K562 (cell line): ENCODE results near the gene HOXB8. TPM values are rescaled to one million over a fixed set of nuclear protein-coding genes. Genes with fewer than 3 reads are reported as not detected.
A peak's percentile ranks its signal among the peaks of the same experiment; 100 is the strongest.

Experiments used
- ATF7 ChIP-seq: fragments of 450-650 bp; IDR thresholded peaks from 2 replicates; pipeline ENCODE4 v1.7.1; 2014; ENCODE audit warnings: mild to moderate bottlenecking, moderate library complexity
- CCAR2 ChIP-seq: fragments of 200-400 bp; formaldehyde crosslinking; IDR thresholded peaks from 2 replicates; pipeline ENCODE4 v1.6.1; 2017; ENCODE audit warnings: mild to moderate bottlenecking, low read depth, low read length
- CREBBP ChIP-seq: IDR thresholded peaks from one replicate; pipeline ENCODE4 v1.6.1; 2012; ENCODE audit warnings: low read depth, mild to moderate bottlenecking, control low read depth, inconsistent platforms, low read length
- DPF2 ChIP-seq: fragments of 450-650 bp; IDR thresholded peaks from 2 replicates; pipeline ENCODE4 v1.6.1; 2016
- ELF1 ChIP-seq: fragments of 200-800 bp; sonication (Bioruptor generic); IDR thresholded peaks from 2 replicates; pipeline ENCODE4 v1.6.1; 2016; ENCODE audit warnings: missing genetic modification characterization, missing compliant biosample characterization
- ETV5 ChIP-seq: sonication (generic); formaldehyde crosslinking; IDR thresholded peaks from 2 replicates; pipeline ENCODE4 v1.4.0; 2020; ENCODE audit warnings: low read depth, mild to moderate bottlenecking, missing genetic modification reagents
- FOXP1 ChIP-seq: sonication (generic); formaldehyde crosslinking; IDR thresholded peaks from 2 replicates; pipeline ENCODE4 v1.8.0; 2022; ENCODE audit warnings: mild to moderate bottlenecking, missing genetic modification reagents
- HMG20B ChIP-seq: fragments of 250-450 bp; sonication (Bioruptor Pico); IDR thresholded peaks from 2 replicates; pipeline ENCODE4 v1.5.0; 2021; ENCODE audit warnings: mild to moderate bottlenecking
- HOXB6 ChIP-seq: fragments of 250-450 bp; sonication (Bioruptor Pico); IDR thresholded peaks from 2 replicates; pipeline ENCODE4 v1.5.1; 2022; ENCODE audit warnings: mild to moderate bottlenecking, borderline replicate concordance
- MTA3 ChIP-seq: fragments of 450-650 bp; formaldehyde crosslinking; IDR thresholded peaks from 2 replicates; pipeline ENCODE4 v1.6.1; 2017; ENCODE audit warnings: mild to moderate bottlenecking, borderline replicate concordance
- RBFOX2 ChIP-seq: fragments of 200-400 bp; formaldehyde crosslinking; IDR thresholded peaks from 2 replicates; pipeline ENCODE4 v1.6.1; 2017; ENCODE audit warnings: low read depth, mild to moderate bottlenecking, low read length, moderate library complexity
- SIX5 ChIP-seq, 2 experiments: IDR thresholded peaks; 2 replicates each; pipeline ENCODE4 v1.6.1; 2011; ENCODE audit warnings: low read length in 2 of 2, borderline replicate concordance in 1 of 2, low read depth in 1 of 2, mild to moderate bottlenecking in 1 of 2, moderate library complexity in 1 of 2; ENCODE audit not compliant: insufficient read depth in 1 of 2
- SMAD4 ChIP-seq: fragments of 250-450 bp; sonication (Bioruptor Pico); conservative IDR thresholded peaks from 2 replicates; pipeline ENCODE4 v1.8.0; 2021; ENCODE audit warnings: inconsistent platforms, mild to moderate bottlenecking, moderate library complexity
- SMARCB1 ChIP-seq: IDR thresholded peaks from 2 replicates; pipeline ENCODE4 v1.6.1; 2011; ENCODE audit warnings: improper control_type of control experiment, low read depth; ENCODE audit not compliant: insufficient read length
- TGIF2 ChIP-seq: sonication (generic); formaldehyde crosslinking; IDR thresholded peaks from 2 replicates; pipeline ENCODE4 v1.8.1; 2022; ENCODE audit warnings: mild to moderate bottlenecking, missing genetic modification reagents, moderate library complexity
- TOE1 ChIP-seq, 2 experiments: fragments of 450-650 bp in 1 of 2; sonication (generic) in 1 of 2; formaldehyde crosslinking in 1 of 2; IDR thresholded peaks; 2 replicates each; pipeline versions ENCODE4 v1.7.1 to v1.8.0; 2016 to 2022; ENCODE audit warnings: borderline replicate concordance in 2 of 2, mild to moderate bottlenecking in 2 of 2, antibody characterized with exemption in 1 of 2, inconsistent platforms in 1 of 2, low read depth in 1 of 2, missing genetic modification reagents in 1 of 2, moderate library complexity in 1 of 2
- TRIM24 ChIP-seq, 2 experiments: fragments of 450-650 bp; IDR thresholded peaks; 2 replicates each; pipeline ENCODE4 v1.6.1; 2016
- U2AF2 ChIP-seq: fragments of 200-400 bp; formaldehyde crosslinking; optimal IDR thresholded peaks from 2 replicates; pipeline ENCODE3; 2017; ENCODE audit warnings: low read depth, mild to moderate bottlenecking, low read length
- ZNF232 ChIP-seq: sonication (generic); formaldehyde crosslinking; IDR thresholded peaks from 2 replicates; pipeline ENCODE4 v1.8.0; 2022; ENCODE audit warnings: mild to moderate bottlenecking, missing genetic modification reagents
- ZNF263 ChIP-seq: sonication (generic); formaldehyde crosslinking; IDR thresholded peaks from 2 replicates; pipeline ENCODE4 v1.8.0; 2022; ENCODE audit warnings: mild to moderate bottlenecking, missing genetic modification reagents, borderline replicate concordance
- ZNF507 ChIP-seq: conservative IDR thresholded peaks from 2 replicates; pipeline ENCODE4 v1.6.1; 2017; ENCODE audit warnings: missing genetic modification characterization, missing compliant biosample characterization
- polyA plus RNA-seq, 8 experiments: library from polyadenylated mRNA; depleted of rRNA in 4 of 8; stranded (reverse) in 5 of 8; unstranded in 3 of 8; fragments of >200 nt; fragmentation: Nextera tagmentation in 2 of 8; fragmentation: Illumina TruSeq in 1 of 8; extraction: Ambion mirVana in 2 of 8; extraction: Trizol in 1 of 8; gene quantifications; 2 replicates each; pipeline versions ENCODE4 v1.2.1 to v1.2.3, GENCODE V29; 2011 to 2014; ENCODE audit warnings: inconsistent platforms in 1 of 8, missing spikeins in 1 of 8
- total RNA-seq, 7 experiments: library from RNA; depleted of rRNA in 6 of 7; stranded (reverse); fragments of >200 nt in 6 of 7; fragmentation: Illumina TruSeq in 2 of 7; extraction: Trizol in 2 of 7; gene quantifications; 2 replicates each; pipeline versions ENCODE4 v1.2.1 to v1.2.3, GENCODE V29; 2011 to 2021; ENCODE audit warnings: low replicate concordance in 1 of 7
- TF ChIP-seq, protein P1 (sequence below): fragments of 450-650 bp; IDR thresholded peaks from 2 replicates; pipeline ENCODE4 v1.7.0; 2016; ENCODE audit warnings: borderline replicate concordance
- TF ChIP-seq, protein P2 (sequence below), 2 experiments: fragments of 150-350 bp in 1 of 2; IDR thresholded peaks; 2 replicates each; pipeline ENCODE4 v1.6.1; 2012 to 2016; ENCODE audit warnings: low read depth in 2 of 2, low read length in 2 of 2, mild to moderate bottlenecking in 1 of 2, moderate library complexity in 1 of 2

HOXB8 gene
- total and polyA plus RNA-seq, 9 of the 15 experiments (the other 6 are each of a cell fraction or from before 2014, with no cell fraction given), result 0.52 to 23.8 (median 3.6) TPM

DNA sequence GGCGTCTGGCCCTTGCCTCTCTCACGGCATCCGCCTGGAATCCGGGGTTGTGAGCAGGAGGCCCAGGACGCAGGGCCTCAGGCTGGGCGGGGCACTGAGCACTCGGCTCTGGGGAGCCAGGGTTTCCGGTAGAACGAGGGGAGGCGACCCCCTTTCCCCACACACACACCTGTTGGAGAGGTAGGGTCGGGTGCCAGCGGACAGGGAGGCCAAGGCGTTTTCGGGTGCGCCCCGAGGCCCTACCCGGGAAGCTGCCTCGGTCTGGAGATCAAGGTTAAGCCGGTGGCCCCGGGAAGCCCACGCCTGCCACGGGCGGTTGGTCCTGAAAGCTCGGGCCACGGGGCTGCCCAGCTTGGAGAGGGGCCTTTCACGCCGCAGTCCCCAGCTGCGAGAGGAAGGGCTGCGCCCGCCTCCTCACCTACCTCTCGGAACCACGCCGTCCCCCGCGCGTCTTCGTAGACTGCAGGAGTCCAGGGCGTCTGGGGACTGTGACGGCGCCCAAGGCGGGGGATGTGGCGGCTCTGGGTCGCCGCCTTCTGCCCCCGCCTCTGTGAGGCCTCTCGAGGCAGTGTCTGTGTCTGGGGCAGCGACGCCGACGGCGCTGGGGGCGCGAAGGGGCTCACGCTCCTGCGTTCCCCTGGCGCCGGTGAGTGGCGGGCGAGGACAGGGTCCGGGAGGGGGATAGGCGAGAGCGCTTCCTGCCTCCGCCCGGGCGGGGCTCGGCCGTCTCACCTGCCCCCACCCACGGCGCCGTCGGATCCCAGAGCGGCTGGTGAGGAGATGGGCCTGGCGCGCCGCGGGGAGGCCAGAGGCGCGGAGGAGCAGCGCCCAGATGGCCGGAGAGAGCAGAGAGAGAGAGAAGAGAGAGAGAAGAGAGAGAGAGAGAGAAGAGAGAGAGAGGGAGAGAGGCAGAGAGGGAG lies 31.4 kb upstream of the HOXB8 start (continued):
- no peak for TF ChIP-seq SMARCB1
- TF ChIP-seq RBFOX2, result peak; percentile 75
- TF ChIP-seq TOE1 (IDR thresholded peaks at IDR 0.05; ENCODE audit: borderline replicate concordance), result no peak
- no peak for TF ChIP-seq TOE1 (CRISPR knock-in tag; IDR thresholded peaks at IDR 0.05; ENCODE audit: borderline replicate concordance, low read depth)
- TF ChIP-seq ZNF232 (CRISPR knock-in tag), result no peak
- no peak for TF ChIP-seq FOXP1
- no peak for TF ChIP-seq SIX5 (IDR thresholded peaks at IDR 0.05; ENCODE audit: borderline replicate concordance in 1 of 2, insufficient read depth in 1 of 2, low read depth in 1 of 2, low read length in 2 of 2)
- TF ChIP-seq HMG20B (CRISPR knock-in tag), result no peak
- TF ChIP-seq TGIF2 (CRISPR knock-in tag), result no peak
- TF ChIP-seq, protein P1, sequence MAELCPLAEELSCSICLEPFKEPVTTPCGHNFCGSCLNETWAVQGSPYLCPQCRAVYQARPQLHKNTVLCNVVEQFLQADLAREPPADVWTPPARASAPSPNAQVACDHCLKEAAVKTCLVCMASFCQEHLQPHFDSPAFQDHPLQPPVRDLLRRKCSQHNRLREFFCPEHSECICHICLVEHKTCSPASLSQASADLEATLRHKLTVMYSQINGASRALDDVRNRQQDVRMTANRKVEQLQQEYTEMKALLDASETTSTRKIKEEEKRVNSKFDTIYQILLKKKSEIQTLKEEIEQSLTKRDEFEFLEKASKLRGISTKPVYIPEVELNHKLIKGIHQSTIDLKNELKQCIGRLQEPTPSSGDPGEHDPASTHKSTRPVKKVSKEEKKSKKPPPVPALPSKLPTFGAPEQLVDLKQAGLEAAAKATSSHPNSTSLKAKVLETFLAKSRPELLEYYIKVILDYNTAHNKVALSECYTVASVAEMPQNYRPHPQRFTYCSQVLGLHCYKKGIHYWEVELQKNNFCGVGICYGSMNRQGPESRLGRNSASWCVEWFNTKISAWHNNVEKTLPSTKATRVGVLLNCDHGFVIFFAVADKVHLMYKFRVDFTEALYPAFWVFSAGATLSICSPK, result no peak
- no peak for TF ChIP-seq CCAR2
- TF ChIP-seq ELF1 (tag), result no peak
- no peak for TF ChIP-seq ZNF507 (tag)
- TF ChIP-seq CREBBP, result no peak
- TF ChIP-seq ETV5 (CRISPR knock-in tag), result no peak
- TF ChIP-seq HOXB6 (CRISPR knock-in tag), result no peak
- TF ChIP-seq DPF2, result no peak
- TF ChIP-seq SMAD4 (CRISPR knock-in tag), result peak; percentile 95
- TF ChIP-seq, protein P2, sequence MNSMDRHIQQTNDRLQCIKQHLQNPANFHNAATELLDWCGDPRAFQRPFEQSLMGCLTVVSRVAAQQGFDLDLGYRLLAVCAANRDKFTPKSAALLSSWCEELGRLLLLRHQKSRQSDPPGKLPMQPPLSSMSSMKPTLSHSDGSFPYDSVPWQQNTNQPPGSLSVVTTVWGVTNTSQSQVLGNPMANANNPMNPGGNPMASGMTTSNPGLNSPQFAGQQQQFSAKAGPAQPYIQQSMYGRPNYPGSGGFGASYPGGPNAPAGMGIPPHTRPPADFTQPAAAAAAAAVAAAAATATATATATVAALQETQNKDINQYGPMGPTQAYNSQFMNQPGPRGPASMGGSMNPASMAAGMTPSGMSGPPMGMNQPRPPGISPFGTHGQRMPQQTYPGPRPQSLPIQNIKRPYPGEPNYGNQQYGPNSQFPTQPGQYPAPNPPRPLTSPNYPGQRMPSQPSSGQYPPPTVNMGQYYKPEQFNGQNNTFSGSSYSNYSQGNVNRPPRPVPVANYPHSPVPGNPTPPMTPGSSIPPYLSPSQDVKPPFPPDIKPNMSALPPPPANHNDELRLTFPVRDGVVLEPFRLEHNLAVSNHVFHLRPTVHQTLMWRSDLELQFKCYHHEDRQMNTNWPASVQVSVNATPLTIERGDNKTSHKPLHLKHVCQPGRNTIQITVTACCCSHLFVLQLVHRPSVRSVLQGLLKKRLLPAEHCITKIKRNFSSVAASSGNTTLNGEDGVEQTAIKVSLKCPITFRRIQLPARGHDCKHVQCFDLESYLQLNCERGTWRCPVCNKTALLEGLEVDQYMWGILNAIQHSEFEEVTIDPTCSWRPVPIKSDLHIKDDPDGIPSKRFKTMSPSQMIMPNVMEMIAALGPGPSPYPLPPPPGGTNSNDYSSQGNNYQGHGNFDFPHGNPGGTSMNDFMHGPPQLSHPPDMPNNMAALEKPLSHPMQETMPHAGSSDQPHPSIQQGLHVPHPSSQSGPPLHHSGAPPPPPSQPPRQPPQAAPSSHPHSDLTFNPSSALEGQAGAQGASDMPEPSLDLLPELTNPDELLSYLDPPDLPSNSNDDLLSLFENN (IDR thresholded peaks at IDR 0.05; ENCODE audit: low read depth in 2 of 2, low read length in 2 of 2), result no peak
- no peak for TF ChIP-seq U2AF2
- TF ChIP-seq TRIM24 (IDR thresholded peaks at IDR 0.05), result peak in 1 of 2 experiments; percentile 30; a peak in 1 of 4 replicates
- 0 out of 2 replicates have a peak, but pooled peaks have one; percentile 63 for TF ChIP-seq MTA3
- TF ChIP-seq ATF7, result no peak
- TF ChIP-seq ZNF263 (CRISPR knock-in tag), result no peak
